ENCODE measurements around the gene BPIFB3.
"Not testable (repeated sequence)": the region's sequence is repeated elsewhere in the genome, so short reads cannot be mapped to it uniquely, and the experiment has no call there.

The BPIFB3 gene

GRCh38 chr20:33028875-33029274 lies 24.8 kb upstream of the BPIFB3 start:
- no peak for DNase-seq

GRCh38 chr20:33030076-33030475 lies 23.6 kb upstream of the BPIFB3 start:
- no peak for DNase-seq

- no peak for DNase-seq
Observed at GRCh38 chr20:33030569-33030968, 23.1 kb upstream of the BPIFB3 start.

GRCh38 chr20:33031531-33031930 lies 22.2 kb upstream of the BPIFB3 start, which contains the start of gene BPIFB6:
TSS of gene BPIFB6 (plus strand) at chr20:33031648. CDS start at chr20:33031648, 0 bp downstream.
- no peak for DNase-seq

- no peak for DNase-seq
Observed at GRCh38 chr20:33032555-33032954, 21.1 kb upstream of the BPIFB3 start.

- no peak for DNase-seq
Observed at GRCh38 chr20:33033381-33033780, 20.3 kb upstream of the BPIFB3 start.

- DNase-seq: no peak
Observed at GRCh38 chr20:33034115-33034514, 19.6 kb upstream of the BPIFB3 start.

GRCh38 chr20:33034901-33035492 lies 18.7 kb upstream of the BPIFB3 start:
- DNase-seq: no peak

GRCh38 chr20:33037456-33037855 lies 16.2 kb upstream of the BPIFB3 start:
- DNase-seq: no peak

GRCh38 chr20:33038243-33038642 lies 15.5 kb upstream of the BPIFB3 start:
- DNase-seq: no peak

GRCh38 chr20:33042430-33042829 lies 11.3 kb upstream of the BPIFB3 start:
- no peak for DNase-seq

GRCh38 chr20:33042983-33043730 lies 10.5 kb upstream of the BPIFB3 start:
- no peak for DNase-seq

- DNase-seq: no peak
Observed at GRCh38 chr20:33043731-33044181, 9.9 kb upstream of the BPIFB3 start.

GRCh38 chr20:33045129-33045721 lies 8.5 kb upstream of the BPIFB3 start:
- DNase-seq: not testable (repeated sequence)

- DNase-seq: no peak
Observed at GRCh38 chr20:33046412-33046811, 7.3 kb upstream of the BPIFB3 start.

- DNase-seq: no peak
Observed at GRCh38 chr20:33051333-33051732, 2.4 kb upstream of the BPIFB3 start.

GRCh38 chr20:33054381-33054780 lies 678 bp downstream of the BPIFB3 start:
- no peak for DNase-seq

GRCh38 chr20:33054791-33055190 lies 1.1 kb downstream of the BPIFB3 start:
- no peak for DNase-seq

- DNase-seq: no peak
Observed at GRCh38 chr20:33059136-33059535, 5.4 kb downstream of the BPIFB3 start.

GRCh38 chr20:33059741-33060390 lies 6.2 kb downstream of the BPIFB3 start:
- no peak for DNase-seq

GRCh38 chr20:33061658-33062028 lies 7.9 kb downstream of the BPIFB3 start:
- DNase-seq: no peak

GRCh38 chr20:33062105-33062824 lies 8.6 kb downstream of the BPIFB3 start:
- DNase-seq: no peak

- no peak for DNase-seq
Observed at GRCh38 chr20:33062825-33063149, 9.1 kb downstream of the BPIFB3 start.

All from stimulated activated CD4-positive, alpha-beta T cell treated with anti-CD3 and anti-CD28 coated beads, Interleukin-4, amount 100 ng/mL, for 1 hour (primary cell).